Activated T-helper 1 cell treated with anti-CD3 and anti-CD28 coated beads, Interleukin-2, amount 50 U/mL, for 16 hours (primary cell): ENCODE results near the gene HIRA.
"Not testable (repeated sequence)": the region's sequence is repeated elsewhere in the genome, so short reads cannot be mapped to it uniquely, and the experiment has no call there.

Experiments used
- DNase-seq, 2 donors: peaks; one replicate each; pipeline ENCODE4 v3.0.0-alpha.2; 2020; ENCODE audit warnings: low read depth in 1 of 2, low spot score in 1 of 2

Gene HIRA

DNA sequence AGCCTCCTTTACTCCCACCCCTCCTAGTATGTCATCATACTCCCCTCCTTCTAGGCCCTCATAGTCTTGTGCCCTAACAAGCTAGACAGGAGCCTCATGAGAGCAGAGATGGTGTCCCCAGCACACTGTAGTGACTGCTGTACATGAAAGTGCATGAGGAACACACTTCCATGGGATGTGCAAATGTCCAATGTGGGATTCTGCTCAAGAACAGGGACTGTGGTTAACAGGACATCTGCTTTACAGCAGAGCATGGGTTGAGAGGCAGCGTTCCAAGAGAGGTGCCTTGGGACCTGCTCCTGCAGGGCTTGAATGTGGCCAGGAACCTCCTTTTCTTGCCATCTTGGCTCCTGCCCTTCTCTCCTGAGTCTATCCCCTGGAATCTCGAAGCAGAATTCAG is 45.3 kb downstream of the HIRA start:
- no peak for DNase-seq

DNA sequence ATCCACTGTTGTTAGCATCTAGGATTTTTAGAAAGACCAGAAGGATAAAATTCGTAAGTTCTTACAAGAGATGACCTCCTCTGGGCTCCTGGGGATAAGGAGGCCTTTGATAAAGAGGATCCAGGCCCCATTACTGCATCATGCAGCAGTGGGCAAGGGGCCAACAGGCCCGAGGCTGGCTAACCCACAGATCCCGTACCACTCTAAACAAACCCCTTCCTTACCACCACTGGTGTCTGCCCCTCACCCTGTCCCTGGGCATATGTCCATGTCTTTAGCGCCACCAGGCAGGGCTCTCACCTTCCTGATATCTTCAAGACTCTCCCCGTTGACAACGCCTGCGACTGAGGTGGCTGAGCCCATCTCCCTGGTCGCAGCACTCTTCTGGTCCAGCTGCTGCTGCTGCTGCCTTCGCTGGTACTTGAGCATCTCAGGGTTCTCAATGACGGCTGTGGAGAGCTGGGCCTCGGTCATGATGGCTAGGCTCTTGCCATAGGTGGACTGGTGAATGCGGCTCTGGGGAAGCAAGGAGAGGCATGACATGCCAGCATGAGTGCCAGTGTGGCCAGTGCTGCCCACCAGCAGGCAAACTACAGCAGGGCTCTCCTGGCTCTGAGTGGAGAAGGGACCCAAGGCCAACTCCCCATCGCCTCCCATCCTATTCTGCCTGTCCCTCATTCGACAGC is 46.2 kb downstream of the HIRA start:
- no peak for DNase-seq

DNA sequence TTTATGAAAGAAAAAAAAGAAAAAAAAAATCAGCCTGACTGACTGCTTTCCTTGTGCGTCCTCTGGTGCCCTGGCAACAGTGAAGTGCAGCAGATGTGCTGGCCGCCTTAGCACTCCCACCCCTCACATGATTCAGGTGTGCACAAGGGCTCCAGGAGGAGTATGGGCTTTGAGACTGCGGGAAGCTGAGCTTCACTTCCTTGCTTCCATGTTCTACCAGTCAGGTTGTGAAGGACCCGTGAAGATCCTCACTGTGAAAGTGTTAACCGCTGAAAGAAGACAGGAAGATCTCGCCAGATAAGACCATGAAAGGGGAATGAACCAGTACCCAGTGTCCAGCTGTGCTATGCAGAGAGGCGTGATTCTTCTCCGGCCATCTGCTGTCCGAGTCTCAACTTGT is 48.2 kb downstream of the HIRA start:
- no peak for DNase-seq

DNA sequence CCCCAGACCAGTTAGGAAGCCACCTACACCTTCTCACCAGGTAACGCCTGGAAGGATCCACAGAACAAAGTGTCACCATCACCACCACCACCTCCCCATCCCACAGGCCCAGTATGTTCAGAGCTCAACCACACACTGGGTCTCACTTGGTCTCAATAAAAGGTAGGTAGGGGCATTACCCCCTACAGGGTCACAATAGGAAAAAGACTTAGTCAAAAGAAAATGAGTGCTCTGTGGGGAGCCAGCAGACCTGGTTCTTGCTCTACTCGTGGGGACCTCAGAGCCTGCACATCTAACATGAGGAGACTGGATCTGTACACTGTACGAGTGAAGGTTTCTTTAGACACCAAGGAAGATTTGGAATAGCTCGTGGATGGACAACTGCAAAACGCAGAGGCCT is 49.3 kb downstream of the HIRA start:
- DNase-seq: no peak

DNA sequence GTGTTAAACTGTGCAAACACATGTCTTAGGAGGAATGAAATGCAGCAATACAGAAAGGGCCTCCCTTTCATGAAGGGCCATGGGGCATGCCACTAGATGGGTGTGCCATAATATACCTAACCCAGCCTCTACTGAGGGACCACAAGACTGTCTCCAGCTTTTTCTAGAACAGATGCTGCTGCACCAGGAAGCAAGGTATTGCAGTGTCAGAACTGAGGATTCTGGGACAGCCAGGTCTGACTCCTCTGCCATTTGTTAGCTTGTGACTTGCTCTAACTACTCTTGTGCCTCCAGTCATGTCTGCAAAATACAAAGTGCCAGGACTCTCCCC is 53.2 kb downstream of the HIRA start:
- no peak for DNase-seq

DNA sequence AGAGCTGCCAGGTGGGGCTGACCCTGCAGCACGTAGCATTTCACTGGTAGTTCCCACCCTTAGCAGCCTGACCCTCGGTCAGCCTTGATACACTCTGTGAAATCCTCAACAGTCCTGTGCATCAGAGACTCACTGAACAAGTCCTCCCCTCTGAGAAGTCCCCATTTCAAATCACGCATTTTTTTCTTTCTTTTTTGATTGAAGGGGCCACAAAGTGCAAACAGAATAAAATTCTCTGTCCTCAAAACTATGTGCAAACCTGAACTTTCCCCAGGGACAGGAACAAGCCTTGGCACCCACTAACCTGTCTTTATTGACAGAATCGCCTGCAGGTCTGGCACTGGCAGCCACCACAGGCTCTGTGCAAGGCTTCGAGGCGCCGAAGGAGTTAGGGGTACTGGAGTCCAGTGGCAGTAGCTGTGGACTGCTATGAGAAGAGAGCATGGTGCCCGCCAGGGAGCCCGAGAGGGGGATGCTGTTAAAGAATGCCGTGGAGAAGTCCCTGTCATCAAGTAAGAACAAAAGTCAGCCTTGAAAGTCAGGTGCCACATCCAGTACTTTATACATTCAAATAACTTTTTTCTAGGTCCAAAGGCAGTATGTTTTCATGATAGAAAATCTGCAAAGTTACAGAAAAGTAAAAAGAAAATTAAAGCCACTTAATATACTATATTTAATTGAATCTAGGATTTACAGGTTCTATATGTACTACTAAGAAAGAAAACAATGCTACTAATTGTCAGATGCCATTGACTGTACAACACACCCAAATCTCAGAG is 53.8 kb downstream of the HIRA start:
- DNase-seq: no peak

DNA sequence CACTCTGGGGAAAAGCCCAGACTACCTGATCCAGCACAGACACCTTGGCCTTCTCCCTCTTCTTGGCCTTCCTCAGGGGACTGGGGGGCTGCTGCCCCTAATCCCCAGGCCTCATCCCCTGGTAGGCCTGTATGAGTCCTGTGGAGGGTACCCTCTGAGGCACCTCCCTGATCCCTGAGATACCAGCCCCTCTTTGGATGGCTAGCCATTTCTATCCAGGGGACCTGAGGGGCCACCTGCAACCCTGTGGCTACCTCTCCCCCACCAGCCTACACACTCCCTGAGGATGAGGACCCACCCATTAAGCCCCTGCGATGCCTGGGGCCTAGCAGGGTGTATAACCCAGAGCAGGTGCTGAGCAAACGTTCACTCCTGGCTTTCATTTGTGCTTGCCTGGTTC is 54.6 kb downstream of the HIRA start:
- DNase-seq: no peak

DNA sequence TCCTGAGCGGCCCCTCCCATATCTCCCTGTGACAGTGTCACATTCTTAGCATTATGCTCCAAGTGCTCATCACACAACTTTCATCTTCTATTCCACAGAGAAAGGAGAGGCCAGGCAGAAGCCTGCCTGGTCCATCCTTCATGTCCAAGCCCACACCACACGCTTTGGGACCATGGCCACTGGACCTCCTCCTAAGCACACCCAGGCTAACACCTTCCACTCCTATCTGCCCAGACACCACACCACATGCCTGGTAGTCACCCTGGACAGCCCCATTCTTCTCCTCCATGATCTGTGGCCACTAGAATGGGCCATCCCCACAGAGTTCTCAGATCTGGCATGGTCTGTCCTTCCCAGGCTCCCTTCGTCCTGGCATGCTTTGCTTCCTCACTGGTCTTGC is 55.3 kb downstream of the HIRA start:
- no peak for DNase-seq

DNA sequence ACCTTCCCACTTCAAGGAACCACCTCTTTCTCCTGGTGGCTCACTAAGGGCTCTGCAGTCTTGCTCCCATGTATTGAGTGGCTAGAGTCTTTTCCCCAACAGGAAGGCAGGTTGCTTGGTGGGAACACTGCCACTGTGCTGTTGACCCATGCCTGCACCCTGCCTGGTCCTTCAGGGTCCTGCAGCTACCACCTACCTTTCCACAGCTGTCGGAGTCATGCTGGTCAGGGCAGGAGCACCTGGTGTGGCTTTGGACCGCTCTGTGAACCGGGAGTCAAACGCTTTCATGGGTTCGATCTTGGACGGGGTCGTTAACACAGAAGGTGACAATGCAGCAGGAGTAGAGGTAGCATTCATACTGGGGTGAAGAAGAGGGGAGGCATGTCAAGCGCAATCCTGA is 56.1 kb downstream of the HIRA start:
- DNase-seq: no peak

DNA sequence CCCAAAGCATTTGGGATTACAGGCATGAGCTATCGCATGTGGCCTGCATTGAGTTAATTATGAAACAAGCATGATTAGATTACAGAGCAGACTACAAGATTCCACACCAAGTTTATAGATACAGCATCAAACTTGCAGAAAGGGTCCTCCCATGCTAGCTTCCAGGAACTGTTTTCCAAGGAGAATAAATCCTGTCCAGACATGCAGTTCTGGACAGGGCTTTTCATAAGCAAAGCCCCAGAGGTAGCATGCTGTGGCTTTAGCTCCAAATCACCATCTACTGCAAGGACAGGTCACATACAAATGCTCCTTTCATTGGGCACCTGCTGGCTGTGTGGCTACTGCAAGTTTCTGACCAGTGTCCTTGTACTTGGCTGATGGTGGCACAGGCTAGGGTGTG is 57.1 kb downstream of the HIRA start:
- no peak for DNase-seq

DNA sequence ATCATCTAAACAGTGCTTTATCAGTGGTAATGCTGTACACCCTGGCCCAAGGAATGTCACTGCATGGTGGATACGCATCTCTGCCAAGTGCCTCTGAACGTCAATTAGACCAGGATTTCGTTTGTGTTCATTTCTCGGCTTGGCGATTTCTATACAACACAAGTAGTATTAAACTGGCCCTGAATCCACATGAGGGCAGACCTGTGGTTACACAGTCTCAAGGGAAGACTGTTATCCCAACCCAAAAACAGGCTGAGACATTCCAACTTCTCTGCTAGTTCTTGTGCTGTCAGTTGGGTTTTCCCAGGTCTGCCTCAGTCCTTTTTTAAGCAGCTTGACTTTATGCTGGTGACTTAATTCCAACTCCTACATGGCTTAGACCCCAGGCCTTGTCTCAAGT is 58.1 kb downstream of the HIRA start:
- no peak for DNase-seq

DNA sequence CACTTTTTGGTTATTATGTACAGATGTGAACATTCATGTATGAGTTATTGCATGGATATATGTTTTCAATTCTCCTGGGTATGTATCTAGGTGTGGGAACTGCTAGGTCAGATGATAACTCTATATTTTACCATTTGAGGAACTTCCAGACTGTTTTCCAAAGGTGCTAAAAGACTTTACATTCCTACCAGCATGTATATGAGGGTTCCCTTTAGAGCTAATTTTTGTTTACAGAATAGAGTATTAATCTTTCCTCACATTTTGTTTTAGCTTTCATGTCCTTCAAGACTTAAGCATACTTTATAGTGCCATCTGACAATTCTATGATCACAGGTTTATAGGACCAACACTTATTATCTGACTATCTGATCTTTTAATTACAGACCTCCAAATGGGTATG is 59.6 kb downstream of the HIRA start:
- no peak for DNase-seq

DNA sequence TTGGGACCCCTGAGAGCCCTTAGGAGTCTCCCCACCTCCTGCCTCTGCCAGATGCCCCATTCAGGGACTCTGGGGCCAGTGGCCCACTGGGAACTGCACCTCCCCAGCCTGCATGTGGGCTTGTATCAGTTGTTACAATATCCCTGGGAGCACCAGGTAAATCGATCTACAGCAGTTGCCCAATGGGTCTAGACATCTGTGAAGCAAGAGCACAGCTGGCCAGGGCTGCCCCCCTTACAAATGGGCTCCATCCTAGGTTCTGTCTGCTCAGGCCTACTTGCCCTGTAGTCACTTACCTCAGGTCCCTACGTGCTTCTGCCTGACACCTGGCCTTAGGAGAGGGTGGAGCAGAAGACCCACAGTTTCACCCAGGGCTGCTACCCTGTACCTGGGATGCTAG is 62.7 kb downstream of the HIRA start:
- DNase-seq: no peak

DNA sequence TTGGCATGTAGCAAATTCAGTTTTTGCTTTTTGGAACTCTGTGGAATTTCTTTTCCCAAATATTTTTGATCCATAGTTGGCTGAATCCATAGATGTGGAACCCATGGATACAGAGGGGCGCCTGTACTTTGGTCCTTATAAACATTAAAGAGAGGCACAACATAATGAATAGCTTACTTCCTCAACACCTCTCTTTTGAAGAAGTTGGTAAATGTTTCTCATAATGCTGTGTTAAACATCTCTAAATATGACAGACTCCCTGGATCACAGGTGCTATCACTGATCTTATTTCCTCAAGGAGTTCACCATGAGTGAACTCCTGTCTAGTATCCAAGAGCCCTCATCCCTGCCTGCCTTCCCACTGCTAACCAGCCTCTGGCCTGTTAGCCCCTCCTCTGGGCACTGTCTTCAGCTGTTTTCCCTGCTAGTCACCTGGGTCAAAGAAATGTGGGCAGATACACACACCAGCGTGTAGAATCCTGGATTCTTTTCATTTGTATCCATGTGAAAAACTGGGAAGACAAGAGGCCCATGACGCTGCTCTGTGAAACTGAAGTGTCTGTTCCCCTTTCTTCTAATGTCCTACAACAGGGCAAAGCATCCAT is 63.7 kb downstream of the HIRA start:
- DNase-seq: no peak

DNA sequence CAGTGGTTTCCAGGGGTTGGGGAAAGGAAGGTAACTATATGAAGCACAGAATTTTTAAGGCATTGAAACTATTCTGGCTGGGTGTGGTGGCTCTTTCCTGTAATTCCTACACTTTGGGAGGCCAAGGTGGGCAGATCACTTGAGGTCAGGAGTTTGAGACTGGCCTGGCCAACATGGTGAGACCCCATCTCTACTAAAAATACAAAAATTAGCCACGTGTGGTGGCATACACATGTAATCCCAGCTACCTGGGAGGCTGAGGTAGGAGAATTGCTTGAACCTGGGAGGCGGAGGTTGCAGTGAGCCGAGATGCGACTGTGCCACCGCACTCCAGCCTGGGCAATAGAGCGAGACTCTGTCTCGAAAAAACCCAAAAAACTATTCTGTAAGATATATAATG is 68.0 kb downstream of the HIRA start:
- not testable (repeated sequence) for DNase-seq

DNA sequence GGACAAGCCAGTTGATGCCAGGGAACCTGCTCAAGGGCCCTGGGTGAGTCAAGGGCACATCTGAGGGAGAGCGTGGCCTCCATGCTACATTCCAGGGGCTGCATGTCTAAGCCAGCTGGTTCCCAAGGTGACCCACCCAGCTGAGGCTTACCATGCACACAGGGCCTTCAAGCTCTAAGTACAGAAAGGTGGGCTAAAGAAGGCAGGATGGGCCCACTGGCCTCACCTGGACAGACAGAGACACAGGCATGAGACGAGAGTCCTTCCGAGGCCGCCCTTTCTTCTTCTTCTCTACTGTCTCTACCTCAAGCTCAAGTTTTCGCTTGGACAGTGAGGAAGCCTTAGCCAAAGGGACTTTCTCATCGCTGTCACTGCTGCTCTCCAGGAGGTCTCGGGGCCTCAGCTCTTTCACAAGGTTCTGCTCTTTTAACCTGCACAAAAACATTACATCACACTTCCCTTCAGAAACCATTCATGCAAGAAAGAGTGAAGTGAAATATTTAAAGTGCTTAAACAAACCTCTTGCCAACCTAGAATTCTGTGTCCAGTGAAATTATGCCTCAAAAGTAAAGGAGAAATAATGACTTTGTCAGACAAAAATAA is 69.9 kb downstream of the HIRA start:
- no peak for DNase-seq

DNA sequence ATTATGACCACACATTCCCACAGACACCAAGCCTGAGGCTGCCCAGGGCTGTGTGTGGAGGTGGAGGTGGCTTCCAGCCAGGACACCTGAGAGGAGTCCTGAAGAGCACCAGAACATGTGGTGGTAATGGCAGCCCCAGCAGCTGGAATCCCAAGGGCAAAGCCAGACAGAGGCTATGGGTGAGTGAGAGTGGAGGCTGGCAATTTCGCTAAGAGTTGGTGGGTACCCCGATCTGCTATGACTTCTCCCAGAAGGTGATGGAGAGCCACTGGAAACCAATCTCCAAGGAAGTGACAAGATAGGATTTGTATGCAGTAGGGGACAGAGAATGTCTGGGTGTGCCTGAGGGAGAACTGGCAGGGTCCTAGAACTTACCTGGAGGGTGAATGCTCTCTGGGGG is 70.7 kb downstream of the HIRA start:
- DNase-seq: no peak

DNA sequence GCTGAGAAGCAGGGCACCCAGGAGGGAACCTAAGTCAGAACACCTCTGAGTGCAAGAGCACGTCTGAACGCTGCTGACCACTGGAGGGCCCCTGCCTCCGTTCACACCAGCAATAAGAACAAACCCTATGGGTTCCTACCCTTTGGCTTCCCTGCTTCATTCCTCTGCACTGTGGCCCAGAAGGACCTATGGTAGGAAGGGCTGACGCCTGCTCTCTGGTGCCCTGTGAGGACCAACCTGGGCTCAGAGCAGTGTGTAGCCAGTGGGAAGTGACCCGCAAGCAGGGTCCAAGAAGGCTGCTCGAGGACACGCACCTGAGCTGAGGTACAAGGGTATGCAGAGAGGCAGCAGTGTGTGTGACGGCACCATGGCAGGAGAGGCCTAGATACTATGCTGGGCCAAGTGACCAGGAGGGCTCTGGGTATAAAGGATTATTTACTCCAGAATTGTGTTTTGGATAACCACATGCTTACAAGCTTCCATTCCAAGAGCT is 71.2 kb downstream of the HIRA start:
- DNase-seq: no peak

DNA sequence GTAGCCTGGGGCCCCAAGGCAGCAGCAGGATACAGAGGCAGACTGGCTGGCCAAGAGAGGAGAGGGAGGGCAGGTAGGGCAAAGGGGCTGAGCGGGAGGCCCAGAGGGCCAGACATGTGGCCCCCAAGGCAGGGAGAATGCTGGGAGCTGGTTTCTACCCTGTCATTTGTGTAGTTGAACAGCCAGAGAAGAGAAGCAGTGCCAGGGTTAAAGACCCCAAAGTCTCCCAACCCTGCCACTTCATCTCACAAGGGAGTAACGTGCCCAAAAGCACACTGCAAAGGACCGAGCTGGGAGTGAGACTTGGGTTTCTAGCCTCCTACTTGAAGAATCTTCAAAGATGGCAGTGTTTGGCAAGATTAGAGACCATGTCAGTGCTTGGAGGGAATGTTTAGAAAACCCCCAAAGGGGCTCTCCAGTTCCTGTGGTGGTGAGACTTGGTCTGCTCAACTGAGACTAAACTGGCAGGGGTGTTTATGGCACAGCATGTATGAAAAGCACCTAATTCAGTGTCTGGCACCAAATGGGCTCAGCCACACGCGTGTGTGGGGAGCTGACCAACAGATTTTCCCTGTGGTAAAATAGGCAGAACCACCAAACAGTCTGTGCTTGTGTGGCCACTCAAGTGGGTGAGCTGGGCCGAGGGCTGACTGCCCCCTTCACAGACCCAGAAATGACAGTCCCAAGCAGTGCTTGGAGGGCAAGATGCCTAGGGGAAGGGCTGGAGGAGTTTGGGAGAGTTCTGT is 71.8 kb downstream of the HIRA start:
- DNase-seq: no peak

DNA sequence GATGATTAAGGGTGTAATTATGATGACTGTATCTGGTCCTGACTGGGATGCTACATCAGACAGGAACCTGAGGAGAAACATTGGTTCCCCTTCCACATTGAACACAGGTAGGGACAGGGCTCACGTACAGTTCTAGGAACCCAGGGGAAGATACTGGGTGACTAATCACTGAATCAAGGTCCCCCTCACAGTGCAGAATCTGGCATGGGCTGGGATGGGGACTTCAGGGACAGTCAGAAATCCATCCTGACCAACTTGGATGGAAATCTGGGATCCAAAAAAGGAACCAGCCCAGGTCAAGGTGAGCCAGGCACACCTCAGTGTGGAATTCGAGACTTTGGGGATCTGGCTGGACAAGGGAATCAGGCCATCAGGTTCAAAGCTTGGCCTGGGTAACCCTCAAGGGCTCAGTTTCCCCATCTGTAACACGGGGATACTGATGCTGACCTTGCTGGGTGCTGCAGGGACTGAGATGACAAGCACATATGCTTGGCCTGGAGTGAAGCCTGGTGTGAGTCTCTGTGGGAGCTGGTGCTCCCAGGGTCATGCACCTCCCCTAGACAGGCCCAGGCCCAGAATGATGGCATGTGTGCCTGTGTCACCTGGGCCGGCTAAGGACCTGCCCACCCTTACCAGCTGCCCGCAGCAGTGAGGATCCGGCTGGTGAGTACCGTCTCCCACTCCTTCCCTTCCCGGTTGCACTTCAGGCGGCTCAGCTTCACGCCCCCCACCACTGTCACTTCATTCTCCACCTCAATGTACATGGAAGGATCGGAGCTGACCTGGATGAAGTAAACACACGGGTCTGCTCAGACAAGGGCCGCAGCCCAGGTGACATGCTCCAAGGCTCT is 72.6 kb downstream of the HIRA start:
- no peak for DNase-seq

DNA sequence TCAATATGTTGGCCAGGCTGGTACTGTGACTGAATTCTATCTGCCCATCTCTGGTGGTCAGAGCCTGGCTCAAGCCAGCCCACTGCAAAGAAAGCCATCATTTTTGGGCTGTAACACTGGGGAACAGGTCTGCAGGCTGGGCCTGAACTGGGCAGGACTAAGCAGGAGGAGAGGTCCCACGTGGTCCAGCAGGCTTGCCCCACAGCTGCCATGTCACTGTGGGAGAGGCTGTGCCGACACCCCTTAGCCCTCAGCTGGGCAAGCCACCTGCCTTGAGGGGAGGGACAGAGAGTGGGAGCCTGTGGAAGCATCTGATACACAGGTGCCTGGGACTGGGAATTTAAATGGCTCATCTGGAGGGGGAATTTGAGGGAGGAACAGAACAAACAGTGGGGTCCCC is 73.3 kb downstream of the HIRA start:
- no peak for DNase-seq
